Liver (tissue), 3 donors: Measurements from ENCODE around the gene TCF25.

Source experiments
- CTCF ChIP-seq: fragments of 150-350 bp; IDR thresholded peaks from 2 replicates; pipeline ENCODE4 v1.5.1; 2017; ENCODE audit warnings: improper control_type of control experiment, low read depth, low read length; ENCODE audit not compliant: missing input control
- GABPA ChIP-seq, 2 donors: IDR thresholded peaks in 1 of 2; conservative IDR thresholded peaks in 1 of 2; 2 replicates each; pipeline ENCODE4 v1.6.1; 2016; ENCODE audit warnings: antibody characterized with exemption in 2 of 2, mild to moderate bottlenecking in 1 of 2, moderate library complexity in 1 of 2
- RAD21 ChIP-seq, 2 donors: IDR thresholded peaks; 2 replicates each; pipeline ENCODE4 v1.6.1; 2016; ENCODE audit warnings: antibody characterized with exemption in 2 of 2, mild to moderate bottlenecking in 2 of 2
- TF ChIP-seq, protein P1 (sequence below): IDR thresholded peaks from 2 replicates; pipeline ENCODE4 v1.6.1; 2016; ENCODE audit warnings: antibody characterized with exemption, mild to moderate bottlenecking
- TF ChIP-seq, protein P2 (sequence below): IDR thresholded peaks from 2 replicates; pipeline ENCODE4 v1.6.1; 2016; ENCODE audit warnings: antibody characterized with exemption
- donor health status: healthy.
- donor health status: healthy.

- TF ChIP-seq RAD21 (IDR thresholded peaks at IDR 0.05): no peak
- TF ChIP-seq, protein P1, sequence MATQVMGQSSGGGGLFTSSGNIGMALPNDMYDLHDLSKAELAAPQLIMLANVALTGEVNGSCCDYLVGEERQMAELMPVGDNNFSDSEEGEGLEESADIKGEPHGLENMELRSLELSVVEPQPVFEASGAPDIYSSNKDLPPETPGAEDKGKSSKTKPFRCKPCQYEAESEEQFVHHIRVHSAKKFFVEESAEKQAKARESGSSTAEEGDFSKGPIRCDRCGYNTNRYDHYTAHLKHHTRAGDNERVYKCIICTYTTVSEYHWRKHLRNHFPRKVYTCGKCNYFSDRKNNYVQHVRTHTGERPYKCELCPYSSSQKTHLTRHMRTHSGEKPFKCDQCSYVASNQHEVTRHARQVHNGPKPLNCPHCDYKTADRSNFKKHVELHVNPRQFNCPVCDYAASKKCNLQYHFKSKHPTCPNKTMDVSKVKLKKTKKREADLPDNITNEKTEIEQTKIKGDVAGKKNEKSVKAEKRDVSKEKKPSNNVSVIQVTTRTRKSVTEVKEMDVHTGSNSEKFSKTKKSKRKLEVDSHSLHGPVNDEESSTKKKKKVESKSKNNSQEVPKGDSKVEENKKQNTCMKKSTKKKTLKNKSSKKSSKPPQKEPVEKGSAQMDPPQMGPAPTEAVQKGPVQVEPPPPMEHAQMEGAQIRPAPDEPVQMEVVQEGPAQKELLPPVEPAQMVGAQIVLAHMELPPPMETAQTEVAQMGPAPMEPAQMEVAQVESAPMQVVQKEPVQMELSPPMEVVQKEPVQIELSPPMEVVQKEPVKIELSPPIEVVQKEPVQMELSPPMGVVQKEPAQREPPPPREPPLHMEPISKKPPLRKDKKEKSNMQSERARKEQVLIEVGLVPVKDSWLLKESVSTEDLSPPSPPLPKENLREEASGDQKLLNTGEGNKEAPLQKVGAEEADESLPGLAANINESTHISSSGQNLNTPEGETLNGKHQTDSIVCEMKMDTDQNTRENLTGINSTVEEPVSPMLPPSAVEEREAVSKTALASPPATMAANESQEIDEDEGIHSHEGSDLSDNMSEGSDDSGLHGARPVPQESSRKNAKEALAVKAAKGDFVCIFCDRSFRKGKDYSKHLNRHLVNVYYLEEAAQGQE: no peak
- TF ChIP-seq GABPA (IDR thresholded peaks at IDR 0.05 in 1 of 2, conservative IDR thresholded peaks at IDR 0.05 in 1 of 2): no peak
- TF ChIP-seq CTCF: no peak
- TF ChIP-seq, protein P2, sequence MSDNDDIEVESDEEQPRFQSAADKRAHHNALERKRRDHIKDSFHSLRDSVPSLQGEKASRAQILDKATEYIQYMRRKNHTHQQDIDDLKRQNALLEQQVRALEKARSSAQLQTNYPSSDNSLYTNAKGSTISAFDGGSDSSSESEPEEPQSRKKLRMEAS: no peak
Observed at GRCh38 chr16:89848974-89849373, 24.4 kb upstream of the TCF25 start.
